GM12878 (cell line): ENCODE data around the gene DMD. TPM values are rescaled to one million over a fixed set of nuclear protein-coding genes. Genes with fewer than 3 reads are reported as not detected.

Experiments used
- ATF7 ChIP-seq: fragments of 450-650 bp; IDR thresholded peaks from 2 replicates; pipeline ENCODE4 v1.6.1; 2016; ENCODE audit warnings: low read depth, mild to moderate bottlenecking
- BACH1 ChIP-seq: fragments of 450-650 bp; IDR thresholded peaks from 2 replicates; pipeline ENCODE4 v1.6.1; 2017; ENCODE audit warnings: mild to moderate bottlenecking, borderline replicate concordance
- CBX5 ChIP-seq: sonication (generic); IDR thresholded peaks from 2 replicates; pipeline ENCODE4 v1.6.1; 2016; ENCODE audit warnings: low read depth, moderate library complexity, mild to moderate bottlenecking, inconsistent platforms
- DPF2 ChIP-seq: fragments of 450-650 bp; IDR thresholded peaks from 2 replicates; pipeline ENCODE4 v1.6.1; 2017; ENCODE audit warnings: mild to moderate bottlenecking
- EP300 ChIP-seq, 2 experiments: fragments of 150-350 bp in 1 of 2; IDR thresholded peaks; 2 replicates each; pipeline ENCODE4 v1.6.1; 2011 to 2012; ENCODE audit warnings: low read depth in 2 of 2, low read length in 2 of 2, borderline replicate concordance in 1 of 2, improper control_type of control experiment in 1 of 2, inconsistent platforms in 1 of 2; ENCODE audit not compliant: control insufficient read depth in 1 of 2
- FOXM1 ChIP-seq: IDR thresholded peaks from 2 replicates; pipeline ENCODE4 v1.6.1; 2012; ENCODE audit warnings: low read depth, mild to moderate bottlenecking, inconsistent platforms, low read length, moderate library complexity
- IKZF2 ChIP-seq, 2 experiments: fragments of 450-650 bp; IDR thresholded peaks; 2 replicates each; pipeline ENCODE4 v1.6.1; 2017; ENCODE audit warnings: mild to moderate bottlenecking in 2 of 2, moderate library complexity in 2 of 2
- JUNB ChIP-seq: IDR thresholded peaks from 2 replicates; pipeline ENCODE4 v1.6.1; 2016; ENCODE audit warnings: antibody characterized with exemption, mild to moderate bottlenecking
- MYC ChIP-seq: IDR thresholded peaks from 2 replicates; pipeline ENCODE4 v1.6.1; 2011; ENCODE audit warnings: mild to moderate bottlenecking, low read length, moderate library complexity, inconsistent platforms; ENCODE audit not compliant: insufficient read depth, insufficient replicate concordance, insufficient read length, severe bottlenecking
- NR2F1 ChIP-seq: fragments of 450-650 bp; conservative IDR thresholded peaks from 2 replicates; pipeline ENCODE4 v1.6.1; 2017; ENCODE audit warnings: mild to moderate bottlenecking
- PAX5 ChIP-seq: IDR thresholded peaks from 2 replicates; pipeline ENCODE4 v1.6.1; 2011; ENCODE audit warnings: low read depth, low read length, borderline replicate concordance
- RCOR1 ChIP-seq: conservative IDR thresholded peaks from 2 replicates; pipeline ENCODE4 v1.6.1; 2012; ENCODE audit warnings: low read depth, low read length, improper control_type of control experiment
- RELA ChIP-seq: fragments of 450-650 bp; IDR thresholded peaks from 2 replicates; pipeline ENCODE4 v1.8.0; 2014; ENCODE audit warnings: borderline replicate concordance; ENCODE audit not compliant: partially characterized antibody
- RUNX3 ChIP-seq: IDR thresholded peaks from 2 replicates; pipeline ENCODE4 v1.6.1; 2012; ENCODE audit warnings: low read length, inconsistent platforms
- SMAD1 ChIP-seq: fragments of 450-650 bp; IDR thresholded peaks from 2 replicates; pipeline ENCODE4 v1.6.1; 2018; ENCODE audit warnings: mild to moderate bottlenecking, low read depth; ENCODE audit not compliant: partially characterized antibody
- USF1 ChIP-seq: IDR thresholded peaks from 2 replicates; pipeline ENCODE4 v1.6.1; 2011; ENCODE audit warnings: borderline replicate concordance, low read depth, mild to moderate bottlenecking, moderate library complexity, mixed read lengths, low read length; ENCODE audit not compliant: insufficient read depth; ENCODE audit errors: extremely low read length
- ZNF24 ChIP-seq: fragments of 450-650 bp; IDR thresholded peaks from 2 replicates; pipeline ENCODE4 v1.6.1; 2017; ENCODE audit warnings: antibody characterized with exemption, mild to moderate bottlenecking
- polyA plus RNA-seq, 11 experiments: library from polyadenylated mRNA; depleted of rRNA in 4 of 11; unstranded in 6 of 11; stranded (reverse) in 5 of 11; fragments of >200 nt; fragmentation: Nextera tagmentation in 4 of 11; fragmentation: Illumina TruSeq in 1 of 11; extraction: Ambion mirVana in 4 of 11; extraction: Trizol in 1 of 11; gene quantifications; 1 replicate in 1 of 11; 2 replicates in 10 of 11; pipeline versions ENCODE4 v1.2.1 to v1.2.3, GENCODE V29; 2011 to 2016; ENCODE audit warnings: inconsistent platforms in 2 of 11, missing spikeins in 2 of 11, low read depth in 1 of 11
- total RNA-seq, 4 experiments: library from RNA; depleted of rRNA in 3 of 4; stranded (reverse); fragments of >200 nt in 3 of 4; fragmentation: Illumina TruSeq in 1 of 4; extraction: Trizol in 1 of 4; gene quantifications; 2 replicates each; pipeline versions ENCODE4 v1.2.1 to v1.2.3, GENCODE V29; 2013 to 2021
- TF ChIP-seq, protein P1 (sequence below), 3 experiments: IDR thresholded peaks in 2 of 3; conservative IDR thresholded peaks in 1 of 3; 2 replicates each; pipeline ENCODE4 v1.5.1; 2011; ENCODE audit warnings: low read depth in 3 of 3, low read length in 3 of 3, mild to moderate bottlenecking in 3 of 3, control low read depth in 2 of 3, moderate library complexity in 2 of 3, inconsistent platforms in 1 of 3, mixed read lengths in 1 of 3; ENCODE audit not compliant: control insufficient read depth in 2 of 3, insufficient read depth in 1 of 3; ENCODE audit errors: extremely low read depth in 1 of 3
- TF ChIP-seq, protein P2 (sequence below): fragments of 450-650 bp; IDR thresholded peaks from 2 replicates; pipeline ENCODE4 v1.6.1; 2017; ENCODE audit warnings: mild to moderate bottlenecking
- TF ChIP-seq, protein P3 (sequence below): fragments of 450-650 bp; IDR thresholded peaks from 2 replicates; pipeline ENCODE4 v1.6.1; 2016; ENCODE audit warnings: mild to moderate bottlenecking
- TF ChIP-seq, protein P4 (sequence below): fragments of 450-650 bp; IDR thresholded peaks from 2 replicates; pipeline ENCODE4 v1.6.1; 2017; ENCODE audit warnings: mild to moderate bottlenecking, low read depth, inconsistent platforms; ENCODE audit not compliant: poor library complexity, severe bottlenecking

Gene DMD
- total and polyA plus RNA-seq, 10 of the 15 experiments (the other 5 are each of a cell fraction or from before 2014, with no cell fraction given): 1.4 to 24.3 (median 4.3) TPM

- peak; percentile 82 to 84; a peak in 3 of 4 replicates for TF ChIP-seq EP300 (IDR thresholded peaks at IDR 0.05; ENCODE audit: borderline replicate concordance in 1 of 2, control insufficient read depth in 1 of 2, low read depth in 2 of 2, low read length in 2 of 2)
- peak; percentile 71; the same call in 1 of the 2 replicates for TF ChIP-seq NR2F1
- TF ChIP-seq, protein P1, sequence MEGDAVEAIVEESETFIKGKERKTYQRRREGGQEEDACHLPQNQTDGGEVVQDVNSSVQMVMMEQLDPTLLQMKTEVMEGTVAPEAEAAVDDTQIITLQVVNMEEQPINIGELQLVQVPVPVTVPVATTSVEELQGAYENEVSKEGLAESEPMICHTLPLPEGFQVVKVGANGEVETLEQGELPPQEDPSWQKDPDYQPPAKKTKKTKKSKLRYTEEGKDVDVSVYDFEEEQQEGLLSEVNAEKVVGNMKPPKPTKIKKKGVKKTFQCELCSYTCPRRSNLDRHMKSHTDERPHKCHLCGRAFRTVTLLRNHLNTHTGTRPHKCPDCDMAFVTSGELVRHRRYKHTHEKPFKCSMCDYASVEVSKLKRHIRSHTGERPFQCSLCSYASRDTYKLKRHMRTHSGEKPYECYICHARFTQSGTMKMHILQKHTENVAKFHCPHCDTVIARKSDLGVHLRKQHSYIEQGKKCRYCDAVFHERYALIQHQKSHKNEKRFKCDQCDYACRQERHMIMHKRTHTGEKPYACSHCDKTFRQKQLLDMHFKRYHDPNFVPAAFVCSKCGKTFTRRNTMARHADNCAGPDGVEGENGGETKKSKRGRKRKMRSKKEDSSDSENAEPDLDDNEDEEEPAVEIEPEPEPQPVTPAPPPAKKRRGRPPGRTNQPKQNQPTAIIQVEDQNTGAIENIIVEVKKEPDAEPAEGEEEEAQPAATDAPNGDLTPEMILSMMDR (IDR thresholded peaks at IDR 0.05 in 2 of 3, conservative IDR thresholded peaks at IDR 0.05 in 1 of 3; ENCODE audit: control insufficient read depth in 2 of 3, extremely low read depth in 1 of 3, insufficient read depth in 1 of 3, low read depth in 3 of 3, low read length in 3 of 3): no peak
- TF ChIP-seq SMAD1: peak; percentile 43
- TF ChIP-seq RUNX3: peak; percentile 93
- TF ChIP-seq DPF2: peak; percentile 95
- TF ChIP-seq FOXM1: peak; percentile 78
- TF ChIP-seq, protein P2, sequence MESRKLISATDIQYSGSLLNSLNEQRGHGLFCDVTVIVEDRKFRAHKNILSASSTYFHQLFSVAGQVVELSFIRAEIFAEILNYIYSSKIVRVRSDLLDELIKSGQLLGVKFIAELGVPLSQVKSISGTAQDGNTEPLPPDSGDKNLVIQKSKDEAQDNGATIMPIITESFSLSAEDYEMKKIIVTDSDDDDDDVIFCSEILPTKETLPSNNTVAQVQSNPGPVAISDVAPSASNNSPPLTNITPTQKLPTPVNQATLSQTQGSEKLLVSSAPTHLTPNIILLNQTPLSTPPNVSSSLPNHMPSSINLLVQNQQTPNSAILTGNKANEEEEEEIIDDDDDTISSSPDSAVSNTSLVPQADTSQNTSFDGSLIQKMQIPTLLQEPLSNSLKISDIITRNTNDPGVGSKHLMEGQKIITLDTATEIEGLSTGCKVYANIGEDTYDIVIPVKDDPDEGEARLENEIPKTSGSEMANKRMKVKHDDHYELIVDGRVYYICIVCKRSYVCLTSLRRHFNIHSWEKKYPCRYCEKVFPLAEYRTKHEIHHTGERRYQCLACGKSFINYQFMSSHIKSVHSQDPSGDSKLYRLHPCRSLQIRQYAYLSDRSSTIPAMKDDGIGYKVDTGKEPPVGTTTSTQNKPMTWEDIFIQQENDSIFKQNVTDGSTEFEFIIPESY: no peak
- peak; percentile 80 to 87 for TF ChIP-seq IKZF2 (IDR thresholded peaks at IDR 0.05)
- TF ChIP-seq BACH1: peak; percentile 83
- 0 out of 2 replicates have a peak, but pooled peaks have one; percentile 40 for TF ChIP-seq CBX5
- no peak for TF ChIP-seq USF1
- TF ChIP-seq, protein P3, sequence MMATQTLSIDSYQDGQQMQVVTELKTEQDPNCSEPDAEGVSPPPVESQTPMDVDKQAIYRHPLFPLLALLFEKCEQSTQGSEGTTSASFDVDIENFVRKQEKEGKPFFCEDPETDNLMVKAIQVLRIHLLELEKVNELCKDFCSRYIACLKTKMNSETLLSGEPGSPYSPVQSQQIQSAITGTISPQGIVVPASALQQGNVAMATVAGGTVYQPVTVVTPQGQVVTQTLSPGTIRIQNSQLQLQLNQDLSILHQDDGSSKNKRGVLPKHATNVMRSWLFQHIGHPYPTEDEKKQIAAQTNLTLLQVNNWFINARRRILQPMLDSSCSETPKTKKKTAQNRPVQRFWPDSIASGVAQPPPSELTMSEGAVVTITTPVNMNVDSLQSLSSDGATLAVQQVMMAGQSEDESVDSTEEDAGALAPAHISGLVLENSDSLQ: peak; percentile 24; the same call in 1 of the 2 replicates
- TF ChIP-seq, protein P4, sequence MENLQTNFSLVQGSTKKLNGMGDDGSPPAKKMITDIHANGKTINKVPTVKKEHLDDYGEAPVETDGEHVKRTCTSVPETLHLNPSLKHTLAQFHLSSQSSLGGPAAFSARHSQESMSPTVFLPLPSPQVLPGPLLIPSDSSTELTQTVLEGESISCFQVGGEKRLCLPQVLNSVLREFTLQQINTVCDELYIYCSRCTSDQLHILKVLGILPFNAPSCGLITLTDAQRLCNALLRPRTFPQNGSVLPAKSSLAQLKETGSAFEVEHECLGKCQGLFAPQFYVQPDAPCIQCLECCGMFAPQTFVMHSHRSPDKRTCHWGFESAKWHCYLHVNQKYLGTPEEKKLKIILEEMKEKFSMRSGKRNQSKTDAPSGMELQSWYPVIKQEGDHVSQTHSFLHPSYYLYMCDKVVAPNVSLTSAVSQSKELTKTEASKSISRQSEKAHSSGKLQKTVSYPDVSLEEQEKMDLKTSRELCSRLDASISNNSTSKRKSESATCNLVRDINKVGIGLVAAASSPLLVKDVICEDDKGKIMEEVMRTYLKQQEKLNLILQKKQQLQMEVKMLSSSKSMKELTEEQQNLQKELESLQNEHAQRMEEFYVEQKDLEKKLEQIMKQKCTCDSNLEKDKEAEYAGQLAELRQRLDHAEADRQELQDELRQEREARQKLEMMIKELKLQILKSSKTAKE: peak; percentile 95
- TF ChIP-seq ZNF24: peak; percentile 78
- peak; percentile 94 for TF ChIP-seq RELA
- TF ChIP-seq PAX5: peak; percentile 64; the same call in 1 of the 2 replicates
- TF ChIP-seq MYC: no peak
- TF ChIP-seq RCOR1: 0 out of 2 replicates have a peak, but pooled peaks have one; percentile 19
- peak; percentile 73; the same call in 1 of the 2 replicates for TF ChIP-seq ATF7
- TF ChIP-seq JUNB: peak; percentile 84
These were observed 1606.6 kb downstream of the DMD start (continued) for GRCh38 chrX:31604629-31605221.
